Endothelial cell (in vitro differentiated cells): Measurements from ENCODE around the gene NMNAT2. TPM values are rescaled to one million over a fixed set of nuclear protein-coding genes. Genes with fewer than 3 reads are reported as not detected.
A peak's percentile ranks its signal among the peaks of the same experiment; 100 is the strongest.

Experiments
- DNase-seq: peaks from one replicate; pipeline ENCODE4 v3.0.0; 2021; ENCODE audit warnings: low spot score
- H3K27ac Mint-ChIP-seq: one replicate; pipeline ENCODE4 v1.8.0; 2021; ENCODE audit warnings: mixed read lengths, inconsistent platforms; ENCODE audit not compliant: unreplicated experiment
- H3K27me3 Mint-ChIP-seq: one replicate; pipeline ENCODE4 v1.8.0; 2021; ENCODE audit warnings: mild to moderate bottlenecking, moderate library complexity, mixed read lengths, inconsistent platforms; ENCODE audit not compliant: unreplicated experiment
- H3K36me3 Mint-ChIP-seq: one replicate; pipeline ENCODE4 v1.8.0; 2021; ENCODE audit warnings: mild to moderate bottlenecking, low read depth, mixed read lengths, inconsistent platforms; ENCODE audit not compliant: unreplicated experiment
- H3K4me1 Mint-ChIP-seq: one replicate; pipeline ENCODE4 v1.8.0; 2021; ENCODE audit warnings: mild to moderate bottlenecking, mixed read lengths, inconsistent platforms; ENCODE audit not compliant: unreplicated experiment
- H3K4me3 Mint-ChIP-seq: one replicate; pipeline ENCODE4 v1.8.0; 2021; ENCODE audit warnings: mild to moderate bottlenecking, mixed read lengths, inconsistent platforms; ENCODE audit not compliant: unreplicated experiment
- H3K9me3 Mint-ChIP-seq: one replicate; pipeline ENCODE4 v1.8.0; 2021; ENCODE audit warnings: mixed read lengths, inconsistent platforms; ENCODE audit not compliant: unreplicated experiment
- total RNA-seq: library from RNA; stranded (reverse); fragmentation: NEBNext Ultra II Directional; extraction: Animal tissue kit (Norgen Biotek cat#: 25700); gene quantifications from one replicate; pipeline ENCODE4 v1.2.1, GENCODE V29; 2021; ENCODE audit not compliant: unreplicated experiment
- TF ChIP-seq, protein P1 (sequence below): fragments of 200-600 bp; sonication (generic); IDR thresholded peaks from one replicate; pipeline ENCODE4 v1.5.0; 2021; ENCODE audit warnings: antibody characterized with exemption; ENCODE audit not compliant: unreplicated experiment

NMNAT2 gene
- total RNA-seq, 1 donor from 2014 or later = 1.7 TPM

DNA sequence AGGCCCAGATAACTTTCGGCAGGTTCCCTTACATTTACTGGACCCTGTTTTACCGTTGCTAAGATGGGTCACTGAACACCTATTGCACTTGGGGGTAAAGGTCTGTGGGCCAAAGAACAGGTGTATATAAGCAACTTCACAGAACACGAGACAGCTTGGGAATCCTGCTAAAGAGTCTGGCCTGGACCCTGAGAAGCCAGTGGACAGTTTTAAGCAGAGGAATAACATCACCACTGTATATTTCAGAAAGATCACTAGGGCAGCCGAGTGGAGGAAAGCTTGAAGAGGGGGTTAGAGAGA lies 177.7 kb downstream of the NMNAT2 start:
- DNase-seq = no peak
- Mint-ChIP-seq H3K27me3 (no peaks in the 10 kb centered on the region), H3K27ac (no peak overlapping the region), H3K4me1 (peaks cover under 1% of the 10 kb centered on the region), H3K9me3 (no peaks in the 10 kb centered on the region), H3K4me3 (no peak overlapping the region), H3K36me3 (no peaks in the 10 kb centered on the region)
- TF ChIP-seq, protein P1, sequence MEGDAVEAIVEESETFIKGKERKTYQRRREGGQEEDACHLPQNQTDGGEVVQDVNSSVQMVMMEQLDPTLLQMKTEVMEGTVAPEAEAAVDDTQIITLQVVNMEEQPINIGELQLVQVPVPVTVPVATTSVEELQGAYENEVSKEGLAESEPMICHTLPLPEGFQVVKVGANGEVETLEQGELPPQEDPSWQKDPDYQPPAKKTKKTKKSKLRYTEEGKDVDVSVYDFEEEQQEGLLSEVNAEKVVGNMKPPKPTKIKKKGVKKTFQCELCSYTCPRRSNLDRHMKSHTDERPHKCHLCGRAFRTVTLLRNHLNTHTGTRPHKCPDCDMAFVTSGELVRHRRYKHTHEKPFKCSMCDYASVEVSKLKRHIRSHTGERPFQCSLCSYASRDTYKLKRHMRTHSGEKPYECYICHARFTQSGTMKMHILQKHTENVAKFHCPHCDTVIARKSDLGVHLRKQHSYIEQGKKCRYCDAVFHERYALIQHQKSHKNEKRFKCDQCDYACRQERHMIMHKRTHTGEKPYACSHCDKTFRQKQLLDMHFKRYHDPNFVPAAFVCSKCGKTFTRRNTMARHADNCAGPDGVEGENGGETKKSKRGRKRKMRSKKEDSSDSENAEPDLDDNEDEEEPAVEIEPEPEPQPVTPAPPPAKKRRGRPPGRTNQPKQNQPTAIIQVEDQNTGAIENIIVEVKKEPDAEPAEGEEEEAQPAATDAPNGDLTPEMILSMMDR = no peak

DNA sequence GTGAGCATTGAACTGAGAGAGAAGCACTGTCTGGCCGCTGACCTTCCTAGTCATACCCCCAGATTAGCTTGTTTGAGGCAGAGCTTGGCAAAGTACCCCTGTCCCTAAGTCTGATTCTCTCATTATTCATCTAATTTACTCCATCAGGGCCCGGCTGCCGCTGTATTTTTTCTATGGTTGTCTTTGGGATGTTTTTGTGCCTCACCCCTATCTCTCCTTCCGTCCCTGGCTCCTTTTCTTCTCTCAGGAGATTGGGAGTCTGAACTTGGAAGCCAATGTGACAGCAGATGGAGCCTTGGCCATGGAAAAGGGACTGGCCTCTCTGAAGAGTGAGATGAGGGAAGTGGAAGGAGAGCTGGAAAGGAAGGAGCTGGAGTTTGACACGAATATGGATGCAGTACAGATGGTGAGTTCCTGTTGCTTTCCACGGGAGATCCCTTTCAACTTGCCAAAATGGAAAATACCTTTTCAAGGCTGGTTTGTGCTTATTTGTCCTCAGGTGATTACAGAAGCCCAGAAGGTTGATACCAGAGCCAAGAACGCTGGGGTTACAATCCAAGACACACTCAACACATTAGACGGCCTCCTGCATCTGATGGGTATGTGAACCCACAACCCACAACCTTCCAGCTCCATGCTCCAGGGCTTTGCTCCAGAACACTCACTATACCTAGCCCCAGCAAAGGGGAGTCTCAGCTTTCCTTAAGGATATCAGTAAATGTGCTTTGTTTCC lies 178.2 kb downstream of the NMNAT2 start:
- Mint-ChIP-seq H3K4me3 (no peak overlapping the region), H3K9me3 (no peaks in the 10 kb centered on the region), H3K27ac (peak overlapping the region; percentile 19), H3K36me3 (no peaks in the 10 kb centered on the region), H3K27me3 (no peaks in the 10 kb centered on the region), H3K4me1 (peaks cover 6% of the 10 kb centered on the region)
- DNase-seq = no peak
- TF ChIP-seq, protein P1 = no peak

DNA sequence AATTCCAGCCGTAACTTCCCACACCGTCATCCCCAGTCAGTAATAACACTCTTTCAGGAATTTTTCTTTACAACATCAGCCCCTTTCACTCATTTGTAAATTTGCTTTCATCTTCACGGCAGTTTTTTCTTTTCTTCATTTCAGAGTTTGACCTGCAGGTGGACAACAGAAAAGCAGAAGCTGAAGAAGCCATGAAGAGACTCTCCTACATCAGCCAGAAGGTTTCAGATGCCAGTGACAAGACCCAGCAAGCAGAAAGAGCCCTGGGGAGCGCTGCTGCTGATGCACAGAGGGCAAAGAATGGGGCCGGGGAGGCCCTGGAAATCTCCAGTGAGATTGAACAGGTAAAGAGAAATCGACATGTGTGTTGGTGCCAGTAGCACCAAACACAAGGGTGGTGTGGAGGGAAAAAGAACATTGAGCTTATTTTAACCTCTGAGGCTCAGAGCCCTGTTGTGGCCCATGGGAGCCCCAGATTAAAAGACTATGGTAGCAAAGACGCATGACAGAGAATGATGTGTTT lies 178.9 kb downstream of the NMNAT2 start:
- Mint-ChIP-seq H3K4me1 (peaks cover 8% of the 10 kb centered on the region), H3K27ac (no peak overlapping the region), H3K27me3 (no peaks in the 10 kb centered on the region), H3K9me3 (no peaks in the 10 kb centered on the region), H3K36me3 (no peaks in the 10 kb centered on the region), H3K4me3 (peak overlapping the region; percentile 4)
- DNase-seq = no peak
- TF ChIP-seq, protein P1 = peak; percentile 30

DNA sequence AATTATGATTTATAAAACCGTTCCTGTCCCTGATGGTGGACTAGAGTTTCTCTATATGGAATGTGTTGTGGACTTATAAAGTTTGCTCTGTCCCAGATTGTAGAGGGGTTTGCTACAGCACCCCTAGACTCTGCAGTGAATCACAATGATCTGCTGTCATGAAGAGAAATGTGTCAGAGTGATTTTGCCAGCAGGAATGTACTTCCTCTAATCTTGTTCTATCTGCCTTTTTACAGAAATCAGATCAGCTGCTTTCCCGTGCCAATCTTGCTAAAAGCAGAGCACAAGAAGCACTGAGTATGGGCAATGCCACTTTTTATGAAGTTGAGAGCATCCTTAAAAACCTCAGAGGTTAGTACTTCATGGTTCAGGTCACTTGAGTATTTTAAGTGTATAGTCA lies 180.1 kb downstream of the NMNAT2 start:
- DNase-seq = no peak
- Mint-ChIP-seq H3K4me3 (no peak overlapping the region), H3K27me3 (no peaks in the 10 kb centered on the region), H3K4me1 (peaks cover 11% of the 10 kb centered on the region), H3K27ac (no peak overlapping the region), H3K36me3 (no peaks in the 10 kb centered on the region), H3K9me3 (no peaks in the 10 kb centered on the region)
- TF ChIP-seq, protein P1 = no peak

DNA sequence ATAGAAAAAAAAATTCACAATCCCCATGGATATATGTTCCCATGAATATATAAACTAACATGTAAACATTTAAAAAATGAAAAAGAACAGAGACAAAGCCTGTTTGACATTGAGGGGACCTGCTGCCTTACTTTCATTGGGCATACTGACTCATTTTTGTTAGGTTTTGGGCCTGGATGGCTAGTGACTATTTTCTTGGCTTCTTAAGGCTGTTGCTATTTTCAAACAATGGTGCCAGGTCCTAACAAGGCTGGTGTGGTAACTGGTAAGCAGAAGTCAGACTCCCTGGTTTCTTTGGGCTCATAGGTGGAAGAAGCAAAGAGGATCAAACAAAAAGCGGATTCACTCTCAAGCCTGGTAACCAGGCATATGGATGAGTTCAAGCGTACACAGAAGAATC lies 181.1 kb downstream of the NMNAT2 start:
- peaks cover 13% of the 10 kb centered on the region for H3K4me1 Mint-ChIP-seq
- no peaks in the 10 kb centered on the region for H3K36me3 Mint-ChIP-seq
- DNase-seq = no peak
- H3K27ac Mint-ChIP-seq = no peak overlapping the region
- TF ChIP-seq, protein P1 = no peak
- no peaks in the 10 kb centered on the region for H3K9me3 Mint-ChIP-seq
- no peaks in the 10 kb centered on the region for H3K27me3 Mint-ChIP-seq
- H3K4me3 Mint-ChIP-seq = no peak overlapping the region
